ENCODE results near the gene ZKSCAN5.

- no peak for TF ChIP-seq EZH2 (IDR thresholded peaks at IDR 0.05; ENCODE audit: borderline replicate concordance, insufficient read depth, low read length, poor library complexity, severe bottlenecking)
- TF ChIP-seq, protein P1, sequence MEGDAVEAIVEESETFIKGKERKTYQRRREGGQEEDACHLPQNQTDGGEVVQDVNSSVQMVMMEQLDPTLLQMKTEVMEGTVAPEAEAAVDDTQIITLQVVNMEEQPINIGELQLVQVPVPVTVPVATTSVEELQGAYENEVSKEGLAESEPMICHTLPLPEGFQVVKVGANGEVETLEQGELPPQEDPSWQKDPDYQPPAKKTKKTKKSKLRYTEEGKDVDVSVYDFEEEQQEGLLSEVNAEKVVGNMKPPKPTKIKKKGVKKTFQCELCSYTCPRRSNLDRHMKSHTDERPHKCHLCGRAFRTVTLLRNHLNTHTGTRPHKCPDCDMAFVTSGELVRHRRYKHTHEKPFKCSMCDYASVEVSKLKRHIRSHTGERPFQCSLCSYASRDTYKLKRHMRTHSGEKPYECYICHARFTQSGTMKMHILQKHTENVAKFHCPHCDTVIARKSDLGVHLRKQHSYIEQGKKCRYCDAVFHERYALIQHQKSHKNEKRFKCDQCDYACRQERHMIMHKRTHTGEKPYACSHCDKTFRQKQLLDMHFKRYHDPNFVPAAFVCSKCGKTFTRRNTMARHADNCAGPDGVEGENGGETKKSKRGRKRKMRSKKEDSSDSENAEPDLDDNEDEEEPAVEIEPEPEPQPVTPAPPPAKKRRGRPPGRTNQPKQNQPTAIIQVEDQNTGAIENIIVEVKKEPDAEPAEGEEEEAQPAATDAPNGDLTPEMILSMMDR (IDR thresholded peaks at IDR 0.05; ENCODE audit: poor library complexity, severe bottlenecking), result no peak
- no peak for TF ChIP-seq MXI1 (conservative IDR thresholded peaks at IDR 0.05; ENCODE audit: poor library complexity, severe bottlenecking)
Measured at GRCh38 chr7:99521399-99521798, 16.9 kb downstream of the ZKSCAN5 start.
